HepG2 (cell line): ENCODE measurements around the gene CBL. TPM values are rescaled to one million over a fixed set of nuclear protein-coding genes. Genes with fewer than 3 reads are reported as not detected.

Experiments
- ETV6 ChIP-seq: sonication (generic); formaldehyde crosslinking; conservative IDR thresholded peaks from 2 replicates; pipeline ENCODE4 v1.4.0; 2020; ENCODE audit warnings: missing genetic modification reagents
- HES4 ChIP-seq: sonication (generic); formaldehyde crosslinking; IDR thresholded peaks from 2 replicates; pipeline ENCODE4 v1.9.0; 2021; ENCODE audit warnings: mild to moderate bottlenecking, missing genetic modification reagents, borderline replicate concordance
- HNRNPH1 ChIP-seq: fragments of 200-400 bp; formaldehyde crosslinking; optimal IDR thresholded peaks from 2 replicates; pipeline ENCODE3; 2017; ENCODE audit warnings: mild to moderate bottlenecking, low read depth, low read length
- HNRNPUL1 ChIP-seq: fragments of 200-400 bp; formaldehyde crosslinking; IDR thresholded peaks from 2 replicates; pipeline ENCODE4 v1.6.1; 2017; ENCODE audit warnings: low read depth, mild to moderate bottlenecking, low read length, moderate library complexity
- HOXA7 ChIP-seq: sonication (generic); formaldehyde crosslinking; IDR thresholded peaks from 2 replicates; pipeline ENCODE4 v1.8.1; 2022; ENCODE audit warnings: mild to moderate bottlenecking, missing genetic modification reagents, moderate library complexity
- IRX3 ChIP-seq: sonication (generic); formaldehyde crosslinking; IDR thresholded peaks from 2 replicates; pipeline ENCODE4 v1.8.1; 2023; ENCODE audit warnings: mild to moderate bottlenecking, low read depth, missing genetic modification reagents, borderline replicate concordance
- MAZ ChIP-seq, 2 experiments: sonication (generic) in 1 of 2; formaldehyde crosslinking in 1 of 2; IDR thresholded peaks; 2 replicates each; pipeline versions ENCODE4 v1.5.0 to v1.6.1; 2012 to 2020; ENCODE audit warnings: low read depth in 2 of 2, mild to moderate bottlenecking in 2 of 2, borderline replicate concordance in 1 of 2, improper control_type of control experiment in 1 of 2, low read length in 1 of 2, missing genetic modification reagents in 1 of 2, moderate library complexity in 1 of 2
- MED8 ChIP-seq: sonication (generic); formaldehyde crosslinking; IDR thresholded peaks from 2 replicates; pipeline ENCODE4 v1.8.1; 2023; ENCODE audit warnings: mild to moderate bottlenecking, missing genetic modification reagents; ENCODE audit not compliant: insufficient replicate concordance
- MEIS1 ChIP-seq: sonication (generic); formaldehyde crosslinking; IDR thresholded peaks from 2 replicates; pipeline ENCODE4 v1.9.0; 2021; ENCODE audit warnings: mild to moderate bottlenecking, missing genetic modification reagents, moderate library complexity, borderline replicate concordance
- NBN ChIP-seq: fragments of 450-650 bp; conservative IDR thresholded peaks from 2 replicates; pipeline ENCODE4 v1.6.1; 2017
- PPARG ChIP-seq: conservative IDR thresholded peaks from 2 replicates; pipeline ENCODE4 v1.6.1; 2016; ENCODE audit warnings: missing biosample characterization, missing genetic modification reagents
- TBX2 ChIP-seq: sonication (generic); formaldehyde crosslinking; IDR thresholded peaks from 2 replicates; pipeline ENCODE4 v1.5.0; 2020; ENCODE audit warnings: missing genetic modification reagents, mild to moderate bottlenecking, borderline replicate concordance
- ZNF136 ChIP-seq: sonication (generic); formaldehyde crosslinking; IDR thresholded peaks from 2 replicates; pipeline ENCODE4 v1.8.1; 2022; ENCODE audit warnings: low read depth, mild to moderate bottlenecking, moderate library complexity, missing genetic modification reagents
- ZNF224 ChIP-seq: sonication (generic); formaldehyde crosslinking; IDR thresholded peaks from 2 replicates; pipeline ENCODE4 v1.5.0; 2020; ENCODE audit warnings: mild to moderate bottlenecking, missing genetic modification reagents
- ZNF235 ChIP-seq: sonication (generic); formaldehyde crosslinking; IDR thresholded peaks from 2 replicates; pipeline ENCODE4 v1.8.1; 2023; ENCODE audit warnings: mild to moderate bottlenecking, missing genetic modification reagents, borderline replicate concordance
- ZNF292 ChIP-seq: sonication (generic); formaldehyde crosslinking; IDR thresholded peaks from 2 replicates; pipeline ENCODE4 v1.8.1; 2022; ENCODE audit warnings: mild to moderate bottlenecking, low read depth, missing genetic modification reagents, borderline replicate concordance
- ZNF33A ChIP-seq: sonication (generic); formaldehyde crosslinking; IDR thresholded peaks from 2 replicates; pipeline ENCODE4 v1.5.1; 2020; ENCODE audit warnings: missing genetic modification reagents, mild to moderate bottlenecking, moderate library complexity, borderline replicate concordance
- ZNF354B ChIP-seq: sonication (generic); formaldehyde crosslinking; IDR thresholded peaks from 2 replicates; pipeline ENCODE4 v1.8.0; 2022; ENCODE audit warnings: mild to moderate bottlenecking, missing genetic modification reagents
- ZNF382 ChIP-seq: sonication (generic); formaldehyde crosslinking; IDR thresholded peaks from 2 replicates; pipeline ENCODE4 v1.5.0; 2020; ENCODE audit warnings: missing genetic modification reagents, mild to moderate bottlenecking, borderline replicate concordance
- ZNF484 ChIP-seq: sonication (generic); formaldehyde crosslinking; IDR thresholded peaks from 2 replicates; pipeline ENCODE4 v1.5.1; 2020; ENCODE audit warnings: mild to moderate bottlenecking, low read depth, missing genetic modification reagents, borderline replicate concordance
- ZNF530 ChIP-seq: sonication (generic); formaldehyde crosslinking; IDR thresholded peaks from 2 replicates; pipeline ENCODE4 v1.5.0; 2020; ENCODE audit warnings: low read depth, mild to moderate bottlenecking, missing genetic modification reagents
- ZSCAN25 ChIP-seq: sonication (generic); formaldehyde crosslinking; IDR thresholded peaks from 2 replicates; pipeline ENCODE4 v1.8.0; 2022; ENCODE audit warnings: mild to moderate bottlenecking, missing genetic modification reagents
- polyA plus RNA-seq, 8 experiments: library from polyadenylated mRNA; depleted of rRNA in 3 of 8; stranded (reverse) in 7 of 8; unstranded in 1 of 8; fragments of >200 nt; fragmentation: Illumina TruSeq in 4 of 8; extraction: Trizol in 4 of 8; gene quantifications; 2 replicates each; pipeline versions ENCODE4 v1.2.1 to v1.2.3, GENCODE V29; 2011 to 2016; ENCODE audit warnings: low read depth in 4 of 8, missing spikeins in 1 of 8, mixed read lengths in 1 of 8; ENCODE audit not compliant: insufficient read depth in 1 of 8
- total RNA-seq, 5 experiments: library from RNA; depleted of rRNA; stranded (reverse); fragments of >200 nt; fragmentation: Illumina TruSeq; extraction: Trizol; gene quantifications; 2 replicates each; pipeline ENCODE4 v1.2.3, GENCODE V29; 2016; ENCODE audit warnings: low read depth in 1 of 5
- TF ChIP-seq, protein P1 (sequence below): sonication (generic); formaldehyde crosslinking; IDR thresholded peaks from 2 replicates; pipeline ENCODE4 v1.4.0; 2020; ENCODE audit warnings: missing genetic modification reagents
- TF ChIP-seq, protein P2 (sequence below): sonication (generic); formaldehyde crosslinking; IDR thresholded peaks from 2 replicates; pipeline ENCODE4 v1.8.0; 2022; ENCODE audit warnings: mild to moderate bottlenecking, missing genetic modification reagents, moderate library complexity
- TF ChIP-seq, protein P3 (sequence below): IDR thresholded peaks from 2 replicates; pipeline ENCODE4 v1.6.1; 2012; ENCODE audit warnings: inconsistent platforms
- TF ChIP-seq, protein P4 (sequence below): sonication (generic); formaldehyde crosslinking; IDR thresholded peaks from 2 replicates; pipeline ENCODE4 v1.4.0; 2020; ENCODE audit warnings: mild to moderate bottlenecking, low read depth, missing genetic modification reagents

The CBL gene
- total and polyA plus RNA-seq, 2 of the 13 experiments (the other 11 are each of a cell fraction or from before 2014, with no cell fraction given): 6.6 to 7.4 TPM

DNA sequence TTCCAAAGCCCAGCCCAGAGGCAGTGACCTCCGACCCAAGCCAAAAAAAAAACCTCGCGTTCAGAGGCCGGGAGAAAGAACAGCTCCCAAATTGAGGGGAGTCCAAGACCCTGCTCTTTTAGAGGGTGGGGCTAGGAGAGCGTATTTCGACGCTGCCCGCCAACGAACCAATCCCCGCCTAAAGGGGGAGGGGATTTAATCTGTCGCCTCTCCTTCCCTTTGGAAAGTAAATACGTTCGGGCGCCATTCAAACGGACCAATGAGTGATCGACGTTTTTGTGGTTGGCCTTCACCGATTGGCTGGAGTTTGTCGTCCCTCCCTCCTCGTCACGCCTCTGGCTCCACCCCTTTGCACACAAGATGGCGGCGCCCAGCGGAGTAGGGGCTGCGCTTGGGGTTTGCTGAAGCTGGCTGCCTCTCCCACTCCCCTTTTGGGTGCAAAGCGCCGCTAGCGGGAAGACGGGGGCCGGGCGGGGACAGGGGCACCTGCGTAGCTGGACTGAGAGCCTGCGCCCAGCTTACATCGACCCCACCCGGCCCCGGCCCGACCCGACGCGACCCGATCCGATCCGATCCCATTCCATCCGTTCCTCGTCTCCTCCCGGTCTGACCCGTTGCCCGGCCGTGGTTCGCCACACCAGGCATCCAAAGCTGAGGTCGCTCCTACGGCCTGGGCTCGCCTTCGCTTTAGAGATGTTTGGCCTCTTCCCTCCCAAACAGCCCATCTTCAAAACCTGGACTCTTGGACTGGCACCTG is 128.2 kb downstream of the CBL start, which contains the start of gene RNF26 (continued):
- TF ChIP-seq MEIS1 (CRISPR knock-in tag) (no peak), PPARG (CRISPR knock-in tag) (no peak), ZNF530 (CRISPR knock-in tag) (no peak), ZSCAN25 (CRISPR knock-in tag) (0 out of 2 replicates have a peak, but pooled peaks have one; percentile 44), ZNF224 (CRISPR knock-in tag) (no peak), IRX3 (CRISPR knock-in tag) (no peak), ZNF484 (CRISPR knock-in tag) (no peak), NBN (no peak), HNRNPUL1 (no peak), TBX2 (CRISPR knock-in tag) (peak; percentile 43; the same call in 1 of the 2 replicates), ZNF292 (CRISPR knock-in tag) (no peak), ZNF382 (no peak), ZNF136 (CRISPR knock-in tag) (no peak), ZNF235 (no peak), ETV6 (CRISPR knock-in tag) (no peak), HOXA7 (CRISPR knock-in tag) (no peak), HNRNPH1 (no peak), MAZ (IDR thresholded peaks at IDR 0.05; ENCODE audit: borderline replicate concordance, low read depth, low read length) (no peak), MAZ (CRISPR knock-in tag; IDR thresholded peaks at IDR 0.05; ENCODE audit: low read depth) (no peak), HES4 (CRISPR knock-in tag) (no peak), ZNF33A (CRISPR knock-in tag) (no peak), ZNF354B (CRISPR knock-in tag) (no peak), MED8 (CRISPR knock-in tag) (no peak)
- TF ChIP-seq, protein P1, sequence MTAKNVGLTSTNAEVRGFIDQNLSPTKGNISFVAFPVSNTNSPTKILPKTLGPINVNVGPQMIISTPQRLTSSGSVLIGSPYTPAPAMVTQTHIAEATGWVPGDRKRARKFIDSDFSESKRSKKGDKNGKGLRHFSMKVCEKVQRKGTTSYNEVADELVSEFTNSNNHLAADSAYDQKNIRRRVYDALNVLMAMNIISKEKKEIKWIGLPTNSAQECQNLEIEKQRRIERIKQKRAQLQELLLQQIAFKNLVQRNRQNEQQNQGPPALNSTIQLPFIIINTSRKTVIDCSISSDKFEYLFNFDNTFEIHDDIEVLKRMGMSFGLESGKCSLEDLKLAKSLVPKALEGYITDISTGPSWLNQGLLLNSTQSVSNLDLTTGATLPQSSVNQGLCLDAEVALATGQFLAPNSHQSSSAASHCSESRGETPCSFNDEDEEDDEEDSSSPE (CRISPR knock-in tag): peak; percentile 96
- TF ChIP-seq, protein P2, sequence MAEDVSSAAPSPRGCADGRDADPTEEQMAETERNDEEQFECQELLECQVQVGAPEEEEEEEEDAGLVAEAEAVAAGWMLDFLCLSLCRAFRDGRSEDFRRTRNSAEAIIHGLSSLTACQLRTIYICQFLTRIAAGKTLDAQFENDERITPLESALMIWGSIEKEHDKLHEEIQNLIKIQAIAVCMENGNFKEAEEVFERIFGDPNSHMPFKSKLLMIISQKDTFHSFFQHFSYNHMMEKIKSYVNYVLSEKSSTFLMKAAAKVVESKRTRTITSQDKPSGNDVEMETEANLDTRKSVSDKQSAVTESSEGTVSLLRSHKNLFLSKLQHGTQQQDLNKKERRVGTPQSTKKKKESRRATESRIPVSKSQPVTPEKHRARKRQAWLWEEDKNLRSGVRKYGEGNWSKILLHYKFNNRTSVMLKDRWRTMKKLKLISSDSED (CRISPR knock-in tag): no peak
- TF ChIP-seq, protein P3, sequence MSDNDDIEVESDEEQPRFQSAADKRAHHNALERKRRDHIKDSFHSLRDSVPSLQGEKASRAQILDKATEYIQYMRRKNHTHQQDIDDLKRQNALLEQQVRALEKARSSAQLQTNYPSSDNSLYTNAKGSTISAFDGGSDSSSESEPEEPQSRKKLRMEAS: 0 out of 2 replicates have a peak, but pooled peaks have one; percentile 35
- TF ChIP-seq, protein P4, sequence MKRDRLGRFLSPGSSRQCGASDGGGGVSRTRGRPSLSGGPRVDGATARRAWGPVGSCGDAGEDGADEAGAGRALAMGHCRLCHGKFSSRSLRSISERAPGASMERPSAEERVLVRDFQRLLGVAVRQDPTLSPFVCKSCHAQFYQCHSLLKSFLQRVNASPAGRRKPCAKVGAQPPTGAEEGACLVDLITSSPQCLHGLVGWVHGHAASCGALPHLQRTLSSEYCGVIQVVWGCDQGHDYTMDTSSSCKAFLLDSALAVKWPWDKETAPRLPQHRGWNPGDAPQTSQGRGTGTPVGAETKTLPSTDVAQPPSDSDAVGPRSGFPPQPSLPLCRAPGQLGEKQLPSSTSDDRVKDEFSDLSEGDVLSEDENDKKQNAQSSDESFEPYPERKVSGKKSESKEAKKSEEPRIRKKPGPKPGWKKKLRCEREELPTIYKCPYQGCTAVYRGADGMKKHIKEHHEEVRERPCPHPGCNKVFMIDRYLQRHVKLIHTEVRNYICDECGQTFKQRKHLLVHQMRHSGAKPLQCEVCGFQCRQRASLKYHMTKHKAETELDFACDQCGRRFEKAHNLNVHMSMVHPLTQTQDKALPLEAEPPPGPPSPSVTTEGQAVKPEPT: no peak
